ENCODE data around the gene CES3.
"Not testable (repeated sequence)": the region's sequence is repeated elsewhere in the genome, so short reads cannot be mapped to it uniquely, and the experiment has no call there.

Gene CES3

DNA sequence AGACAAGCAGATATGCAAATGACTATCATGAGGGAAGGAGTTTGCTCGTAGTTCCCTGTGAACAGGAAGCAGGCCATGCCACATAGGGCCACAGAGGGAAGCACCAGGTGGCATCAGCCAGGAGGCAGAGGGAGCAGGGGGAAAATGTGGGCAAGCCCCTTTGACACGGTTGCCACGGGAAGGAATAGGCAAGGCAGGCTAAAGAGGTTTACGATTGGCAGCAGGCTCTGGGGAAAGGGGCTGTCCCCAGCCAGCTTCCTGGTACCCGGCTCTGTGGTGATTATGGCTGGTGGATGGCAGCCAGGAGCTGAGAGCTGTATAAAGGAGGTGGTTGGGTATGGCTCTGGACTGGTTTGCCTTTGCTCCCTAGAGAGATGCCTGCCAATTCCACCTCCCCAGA is 848 bp downstream of the CES3 start:
- Histone ChIP-seq H3K9me3 (ENCODE audit: control insufficient read depth, low read length) (no peaks in the 10 kb centered on the region), H3K36me3 (ENCODE audit: control insufficient read depth, insufficient read depth, low read length) (no peaks in the 10 kb centered on the region), H3K4me3 (ENCODE audit: low read length) (no peak overlapping the region), H3K4me1 (ENCODE audit: control insufficient read depth, insufficient read depth, low read length) (peaks cover 26% of the 10 kb centered on the region), H3K27me3 (ENCODE audit: control insufficient read depth, insufficient read depth, low read length) (no peaks in the 10 kb centered on the region), H3K9ac (ENCODE audit: low read length) (peak overlapping the region; percentile 33)

- Histone ChIP-seq H3K9me3 (ENCODE audit: control insufficient read depth, low read length) (no peaks in the 10 kb centered on the region), H3K27me3 (ENCODE audit: control insufficient read depth, insufficient read depth, low read length) (no peaks in the 10 kb centered on the region), H3K36me3 (ENCODE audit: control insufficient read depth, insufficient read depth, low read length) (no peaks in the 10 kb centered on the region), H3K4me1 (ENCODE audit: control insufficient read depth, insufficient read depth, low read length) (peaks cover 26% of the 10 kb centered on the region), H3K9ac (ENCODE audit: low read length) (no peak overlapping the region), H3K4me3 (ENCODE audit: low read length) (no peak overlapping the region)
These were observed 3.0 kb downstream of the CES3 start for GRCh38 chr16:66964049-66964448.

GRCh38 chr16:66968847-66969246 is 7.8 kb downstream of the CES3 start:
- no peaks in the 10 kb centered on the region for H3K36me3 ChIP-seq (ENCODE audit: control insufficient read depth, insufficient read depth, low read length)
- H3K4me1 ChIP-seq (ENCODE audit: control insufficient read depth, insufficient read depth, low read length) = peaks cover 3% of the 10 kb centered on the region
- no peaks in the 10 kb centered on the region for H3K9me3 ChIP-seq (ENCODE audit: control insufficient read depth, low read length)
- no peak overlapping the region for H3K4me3 ChIP-seq (ENCODE audit: low read length)
- H3K27me3 ChIP-seq (ENCODE audit: control insufficient read depth, insufficient read depth, low read length) = no peaks in the 10 kb centered on the region
- no peak overlapping the region for H3K9ac ChIP-seq (ENCODE audit: low read length)

- H3K36me3 ChIP-seq (ENCODE audit: control insufficient read depth, insufficient read depth, low read length) = no peaks in the 10 kb centered on the region
These were observed 10.0 kb downstream of the CES3 start for GRCh38 chr16:66970775-66971720.

GRCh38 chr16:66972983-66973382 is 11.9 kb downstream of the CES3 start:
- Histone ChIP-seq H3K9me3 (ENCODE audit: control insufficient read depth, low read length) (no peaks in the 10 kb centered on the region), H3K4me3 (ENCODE audit: low read length) (no peak overlapping the region), H3K27me3 (ENCODE audit: control insufficient read depth, insufficient read depth, low read length) (no peaks in the 10 kb centered on the region), H3K36me3 (ENCODE audit: control insufficient read depth, insufficient read depth, low read length) (no peaks in the 10 kb centered on the region), H3K9ac (ENCODE audit: low read length) (no peak overlapping the region), H3K4me1 (ENCODE audit: control insufficient read depth, insufficient read depth, low read length) (peaks cover 6% of the 10 kb centered on the region)

More at GRCh38 chr16:66970775-66971720, 10.0 kb downstream of the CES3 start:
- Histone ChIP-seq H3K9me3 (ENCODE audit: control insufficient read depth, low read length) (no peaks in the 10 kb centered on the region), H3K27me3 (ENCODE audit: control insufficient read depth, insufficient read depth, low read length) (no peaks in the 10 kb centered on the region), H3K4me1 (ENCODE audit: control insufficient read depth, insufficient read depth, low read length) (no peaks in the 10 kb centered on the region), H3K9ac (ENCODE audit: low read length) (no peak overlapping the region), H3K4me3 (ENCODE audit: low read length) (no peak overlapping the region)

GRCh38 chr16:66973716-66974115 is 12.7 kb downstream of the CES3 start:
- Histone ChIP-seq H3K9ac (ENCODE audit: low read length) (no peak overlapping the region), H3K4me1 (ENCODE audit: control insufficient read depth, insufficient read depth, low read length) (peaks cover 6% of the 10 kb centered on the region), H3K9me3 (ENCODE audit: control insufficient read depth, low read length) (no peaks in the 10 kb centered on the region), H3K36me3 (ENCODE audit: control insufficient read depth, insufficient read depth, low read length) (no peaks in the 10 kb centered on the region), H3K27me3 (ENCODE audit: control insufficient read depth, insufficient read depth, low read length) (no peaks in the 10 kb centered on the region), H3K4me3 (ENCODE audit: low read length) (no peak overlapping the region)

- not testable (repeated sequence) for H3K9ac ChIP-seq (ENCODE audit: low read length); H3K27me3 ChIP-seq (ENCODE audit: control insufficient read depth, insufficient read depth, low read length); H3K4me1 ChIP-seq (ENCODE audit: control insufficient read depth, insufficient read depth, low read length); H3K9me3 ChIP-seq (ENCODE audit: control insufficient read depth, low read length); H3K36me3 ChIP-seq (ENCODE audit: control insufficient read depth, insufficient read depth, low read length); H3K4me3 ChIP-seq (ENCODE audit: low read length)
These were observed 13.3 kb downstream of the CES3 start for GRCh38 chr16:66974156-66974931.

GRCh38 chr16:66974932-66975246 is 13.8 kb downstream of the CES3 start:
- H3K9me3 ChIP-seq (ENCODE audit: control insufficient read depth, low read length); H3K9ac ChIP-seq (ENCODE audit: low read length); H3K36me3 ChIP-seq (ENCODE audit: control insufficient read depth, insufficient read depth, low read length); H3K27me3 ChIP-seq (ENCODE audit: control insufficient read depth, insufficient read depth, low read length); H3K4me3 ChIP-seq (ENCODE audit: low read length): not testable (repeated sequence)
- H3K4me1 ChIP-seq (ENCODE audit: control insufficient read depth, insufficient read depth, low read length) = peaks cover 13% of the 10 kb centered on the region

DNA sequence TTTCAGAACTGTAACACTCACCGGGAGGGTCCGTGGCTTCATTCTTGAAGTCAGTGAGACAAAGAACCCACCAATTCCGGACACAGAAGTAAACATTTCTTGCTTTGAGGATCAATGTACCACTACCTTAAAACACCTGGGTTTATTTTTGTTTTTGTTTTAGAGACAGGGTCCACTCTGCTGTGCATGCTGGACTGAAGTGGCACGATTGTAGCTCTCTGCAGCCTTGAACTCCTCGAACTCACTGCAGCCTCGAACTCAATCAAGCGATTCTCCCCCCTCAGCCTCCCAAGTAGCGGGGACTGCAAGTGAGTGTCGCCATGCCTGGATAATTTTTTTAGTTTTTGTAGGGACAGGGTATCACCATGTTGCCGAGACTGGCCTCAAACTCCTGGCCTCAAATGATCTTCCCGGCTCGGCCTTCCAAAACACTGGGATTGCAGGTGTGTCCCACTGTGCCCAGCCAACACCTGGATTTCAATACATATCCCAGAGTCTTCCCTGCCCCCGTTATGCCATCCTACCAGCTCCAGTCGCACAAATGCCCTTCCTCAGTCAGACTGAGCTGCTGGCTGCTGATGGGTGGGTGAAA is 14.3 kb downstream of the CES3 start:
- Histone ChIP-seq H3K4me1 (ENCODE audit: control insufficient read depth, insufficient read depth, low read length) (peaks cover 13% of the 10 kb centered on the region), H3K36me3 (ENCODE audit: control insufficient read depth, insufficient read depth, low read length) (no peaks in the 10 kb centered on the region), H3K9ac (ENCODE audit: low read length) (no peak overlapping the region), H3K9me3 (ENCODE audit: control insufficient read depth, low read length) (no peaks in the 10 kb centered on the region), H3K27me3 (ENCODE audit: control insufficient read depth, insufficient read depth, low read length) (no peaks in the 10 kb centered on the region), H3K4me3 (ENCODE audit: low read length) (no peak overlapping the region)

GRCh38 chr16:66976746-66977145 is 15.7 kb downstream of the CES3 start:
- H3K4me1 ChIP-seq (ENCODE audit: control insufficient read depth, insufficient read depth, low read length) = peaks cover 13% of the 10 kb centered on the region
- no peaks in the 10 kb centered on the region for H3K36me3 ChIP-seq (ENCODE audit: control insufficient read depth, insufficient read depth, low read length)
- H3K9me3 ChIP-seq (ENCODE audit: control insufficient read depth, low read length) = no peaks in the 10 kb centered on the region
- no peaks in the 10 kb centered on the region for H3K27me3 ChIP-seq (ENCODE audit: control insufficient read depth, insufficient read depth, low read length)
- H3K4me3 ChIP-seq (ENCODE audit: low read length) = no peak overlapping the region
- H3K9ac ChIP-seq (ENCODE audit: low read length) = no peak overlapping the region

DNA sequence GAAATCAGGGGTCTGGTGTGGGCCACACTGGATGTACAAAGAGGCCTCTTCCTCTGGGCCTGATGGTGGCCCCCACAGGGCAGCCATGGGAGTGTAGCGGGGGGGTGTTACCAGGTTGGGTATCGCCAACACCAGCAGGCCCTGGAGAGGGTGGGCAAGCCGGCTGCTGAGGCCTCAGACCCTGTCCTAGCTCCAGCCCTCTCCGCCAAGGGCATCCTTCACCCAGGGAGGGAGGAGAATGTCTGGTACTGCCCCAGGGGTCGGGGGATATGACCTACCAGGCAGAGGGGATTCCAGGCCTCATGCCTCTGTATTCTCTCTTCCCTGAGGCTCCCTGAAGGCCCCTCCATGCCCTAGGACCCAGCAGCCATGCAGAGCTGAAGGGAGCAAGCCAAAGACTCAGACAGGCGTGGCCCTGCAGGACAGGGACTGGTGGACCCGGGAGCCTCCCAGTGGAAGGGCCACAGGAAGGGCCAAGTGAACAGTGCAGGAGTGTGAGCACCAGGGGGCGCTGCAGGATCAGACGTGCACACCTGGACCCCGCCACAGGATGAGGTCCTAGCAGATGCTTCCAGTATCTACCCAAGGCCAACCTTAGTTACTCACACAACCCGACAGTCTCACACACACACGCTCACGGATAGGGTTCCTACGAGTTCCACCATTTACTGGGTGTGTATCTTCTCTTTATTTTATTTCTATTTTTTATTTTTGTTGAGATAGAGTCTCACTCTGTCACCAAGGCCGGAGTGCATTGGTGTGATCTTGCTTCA is 16.5 kb downstream of the CES3 start:
- Histone ChIP-seq H3K9me3 (ENCODE audit: control insufficient read depth, low read length) (no peaks in the 10 kb centered on the region), H3K4me3 (ENCODE audit: low read length) (no peak overlapping the region), H3K27me3 (ENCODE audit: control insufficient read depth, insufficient read depth, low read length) (no peaks in the 10 kb centered on the region), H3K4me1 (ENCODE audit: control insufficient read depth, insufficient read depth, low read length) (peaks cover 13% of the 10 kb centered on the region), H3K36me3 (ENCODE audit: control insufficient read depth, insufficient read depth, low read length) (no peaks in the 10 kb centered on the region), H3K9ac (ENCODE audit: low read length) (no peak overlapping the region)

Data from mucosa of stomach (tissue), 1 donor.